Natural killer cell treated with Interleukin-12 subunit alpha and Interleukin-12 subunit beta and Interleukin-15 and Interleukin-18, amount 100 ng/mL, for 72 hours (primary cell): ENCODE results near the gene ZNF469. TPM values are rescaled to one million over a fixed set of nuclear protein-coding genes. Genes with fewer than 3 reads are reported as not detected.
"Not testable (repeated sequence)": the region's sequence is repeated elsewhere in the genome, so short reads cannot be mapped to it uniquely, and the experiment has no call there.

Experiments
- ATAC-seq, 2 donors: fragments of 150-1000 bp; cut with Tn5 transposase in 1 of 2; sonication (Bioruptor Pico), chemical (Tn5 transposase) in 1 of 2; 2 replicates each; pipeline ENCODE4 v1.10.0; 2021
- DNase-seq: peaks from one replicate; pipeline ENCODE4 v3.0.0; 2022; ENCODE audit warnings: low spot score
- H3K27ac Mint-ChIP-seq, 2 donors: 1 replicate in 1 of 2; 2 replicates in 1 of 2; pipeline ENCODE4 v1.8.0; 2022; ENCODE audit warnings: mixed read lengths in 2 of 2, mild to moderate bottlenecking in 1 of 2, moderate library complexity in 1 of 2
- H3K27me3 Mint-ChIP-seq, 2 donors: 1 replicate in 1 of 2; 2 replicates in 1 of 2; pipeline ENCODE4 v1.8.0; 2022; ENCODE audit warnings: mixed read lengths in 2 of 2
- H3K36me3 Mint-ChIP-seq: one replicate; pipeline ENCODE4 v1.8.0; 2022; ENCODE audit warnings: mixed read lengths
- H3K4me1 Mint-ChIP-seq, 2 donors: 1 replicate in 1 of 2; 2 replicates in 1 of 2; pipeline ENCODE4 v1.8.0; 2022; ENCODE audit warnings: low read depth in 2 of 2, mixed read lengths in 2 of 2, mild to moderate bottlenecking in 1 of 2
- H3K4me3 Mint-ChIP-seq: one replicate; pipeline ENCODE4 v1.8.0; 2022; ENCODE audit warnings: mixed read lengths
- H3K9me3 Mint-ChIP-seq: 2 replicates; pipeline ENCODE4 v1.8.0; 2022; ENCODE audit warnings: mixed read lengths
- total RNA-seq, 2 donors: library from RNA; stranded (reverse); gene quantifications; one replicate each; pipeline ENCODE4 v1.2.3, GENCODE V29; 2022

The ZNF469 gene
- total RNA-seq, 2 donors from 2014 or later, result 3.0 to 6.1 TPM

GRCh38 chr16:88405216-88406060 is 22.7 kb downstream of the ZNF469 start:
- no peak overlapping the region for H3K27ac Mint-ChIP-seq
- peaks cover 5 to 6% of the 10 kb centered on the region in 2 donors for H3K4me1 Mint-ChIP-seq
- no peak overlapping the region for H3K4me3 Mint-ChIP-seq
- DNase-seq (no peak), ATAC-seq (no peak)
- no peaks in the 10 kb centered on the region for H3K27me3 Mint-ChIP-seq
- no peaks in the 10 kb centered on the region for H3K36me3 Mint-ChIP-seq
- no peaks in the 10 kb centered on the region for H3K9me3 Mint-ChIP-seq

- Mint-ChIP-seq H3K4me3 (no peak overlapping the region), H3K36me3 (no peaks in the 10 kb centered on the region), H3K9me3 (no peaks in the 10 kb centered on the region), H3K4me1 (peaks cover 5 to 6% of the 10 kb centered on the region in 2 donors), H3K27ac (no peak overlapping the region), H3K27me3 (no peaks in the 10 kb centered on the region)
- ATAC-seq (no peak), DNase-seq (no peak)
These were observed 23.6 kb downstream of the ZNF469 start for GRCh38 chr16:88406096-88407041.

GRCh38 chr16:88407042-88407420 is 24.3 kb downstream of the ZNF469 start:
- ATAC-seq (no peak), DNase-seq (no peak)
- Mint-ChIP-seq H3K36me3 (no peaks in the 10 kb centered on the region), H3K9me3 (no peaks in the 10 kb centered on the region), H3K4me1 (peaks cover 5 to 6% of the 10 kb centered on the region in 2 donors), H3K27ac (no peak overlapping the region), H3K4me3 (no peak overlapping the region), H3K27me3 (no peaks in the 10 kb centered on the region)

- H3K36me3 Mint-ChIP-seq, result no peaks in the 10 kb centered on the region
- H3K4me3 Mint-ChIP-seq, result no peak overlapping the region
- no peak for ATAC-seq
- H3K9me3 Mint-ChIP-seq, result no peaks in the 10 kb centered on the region
- no peak overlapping the region for H3K27ac Mint-ChIP-seq
- peaks cover 5 to 6% of the 10 kb centered on the region in 2 donors for H3K4me1 Mint-ChIP-seq
- no peaks in the 10 kb centered on the region for H3K27me3 Mint-ChIP-seq
- no peak for DNase-seq
These were observed 25.0 kb downstream of the ZNF469 start for GRCh38 chr16:88407807-88408206.

GRCh38 chr16:88408561-88409142 is 25.9 kb downstream of the ZNF469 start:
- H3K36me3 Mint-ChIP-seq, result no peaks in the 10 kb centered on the region
- H3K27ac Mint-ChIP-seq, result no peak overlapping the region
- H3K4me1 Mint-ChIP-seq, result peaks cover 5 to 6% of the 10 kb centered on the region in 2 donors
- H3K9me3 Mint-ChIP-seq, result no peaks in the 10 kb centered on the region
- no peaks in the 10 kb centered on the region for H3K27me3 Mint-ChIP-seq
- H3K4me3 Mint-ChIP-seq, result no peak overlapping the region
- DNase-seq, result no peak
- no peak for ATAC-seq

- no peak for DNase-seq
- no peaks in the 10 kb centered on the region for H3K36me3 Mint-ChIP-seq
These were observed 26.7 kb downstream of the ZNF469 start for GRCh38 chr16:88409296-88410065.

GRCh38 chr16:88410297-88410968 is 27.7 kb downstream of the ZNF469 start:
- not testable (repeated sequence) for H3K27me3 Mint-ChIP-seq, ATAC-seq, H3K9me3 Mint-ChIP-seq, H3K4me1 Mint-ChIP-seq, H3K36me3 Mint-ChIP-seq, H3K27ac Mint-ChIP-seq, H3K4me3 Mint-ChIP-seq, DNase-seq

More at GRCh38 chr16:88409296-88410065, 26.7 kb downstream of the ZNF469 start:
- Mint-ChIP-seq H3K27ac (no peak overlapping the region), H3K27me3 (no peaks in the 10 kb centered on the region), H3K9me3 (no peaks in the 10 kb centered on the region), H3K4me3 (no peak overlapping the region), H3K4me1 (peaks cover 5 to 6% of the 10 kb centered on the region in 2 donors)
- no peak for ATAC-seq

- Mint-ChIP-seq H3K27me3 (no peaks in the 10 kb centered on the region), H3K9me3 (no peaks in the 10 kb centered on the region), H3K36me3 (no peaks in the 10 kb centered on the region), H3K4me1 (peaks cover 5 to 6% of the 10 kb centered on the region in 2 donors), H3K27ac (no peak overlapping the region), H3K4me3 (no peak overlapping the region)
- no peak for ATAC-seq
- no peak for DNase-seq
These were observed 29.3 kb downstream of the ZNF469 start for GRCh38 chr16:88411951-88412576.

GRCh38 chr16:88412766-88413165 is 30.0 kb downstream of the ZNF469 start:
- ATAC-seq (no peak), DNase-seq (no peak)
- H3K36me3 Mint-ChIP-seq, result no peaks in the 10 kb centered on the region
- peaks cover 3 to 4% of the 10 kb centered on the region in 2 donors for H3K4me1 Mint-ChIP-seq
- no peak overlapping the region for H3K27ac Mint-ChIP-seq
- H3K27me3 Mint-ChIP-seq, result no peaks in the 10 kb centered on the region
- H3K9me3 Mint-ChIP-seq, result no peaks in the 10 kb centered on the region
- no peak overlapping the region for H3K4me3 Mint-ChIP-seq

- no peaks in the 10 kb centered on the region for H3K27me3 Mint-ChIP-seq
- no peak for DNase-seq
- H3K27ac Mint-ChIP-seq, result no peak overlapping the region
- no peak overlapping the region for H3K4me3 Mint-ChIP-seq
- no peaks in the 10 kb centered on the region for H3K36me3 Mint-ChIP-seq
- ATAC-seq, result no peak
- H3K9me3 Mint-ChIP-seq, result no peaks in the 10 kb centered on the region
- no peaks in the 10 kb centered on the region for H3K4me1 Mint-ChIP-seq
These were observed 30.5 kb downstream of the ZNF469 start for GRCh38 chr16:88413231-88413630.

GRCh38 chr16:88413631-88414030 is 30.9 kb downstream of the ZNF469 start:
- ATAC-seq (no peak), DNase-seq (no peak)
- Mint-ChIP-seq H3K36me3 (no peaks in the 10 kb centered on the region), H3K9me3 (no peaks in the 10 kb centered on the region), H3K27ac (no peak overlapping the region), H3K4me3 (no peak overlapping the region), H3K27me3 (no peaks in the 10 kb centered on the region), H3K4me1 (no peaks in the 10 kb centered on the region)

GRCh38 chr16:88414521-88415380 is 32.0 kb downstream of the ZNF469 start:
- no peak for ATAC-seq
- no peaks in the 10 kb centered on the region for H3K9me3 Mint-ChIP-seq
- H3K27me3 Mint-ChIP-seq, result no peaks in the 10 kb centered on the region
- H3K4me1 Mint-ChIP-seq, result no peaks in the 10 kb centered on the region
- H3K36me3 Mint-ChIP-seq, result no peaks in the 10 kb centered on the region
- no peak for DNase-seq
- no peak overlapping the region for H3K4me3 Mint-ChIP-seq
- no peak overlapping the region for H3K27ac Mint-ChIP-seq
